Neutrophil (primary cell): ENCODE data around the gene TEAD1.

Experiments used
- H3K27ac ChIP-seq: fragments of 200-600 bp; sonication (generic); 2 replicates; pipeline ENCODE4 v1.5.1; 2016; ENCODE audit warnings: mild to moderate bottlenecking, moderate library complexity
- H3K27me3 ChIP-seq: fragments of 200-600 bp; sonication (generic); 2 replicates; pipeline ENCODE4 v1.6.0; 2016; ENCODE audit warnings: mild to moderate bottlenecking
- H3K36me3 ChIP-seq: fragments of 200-600 bp; sonication (generic); 2 replicates; pipeline ENCODE4 v1.5.1; 2017
- H3K4me1 ChIP-seq, 2 experiments: fragments of 200-600 bp in 1 of 2; sonication (generic) in 1 of 2; 1 replicate in 1 of 2; 2 replicates in 1 of 2; pipeline versions ENCODE4 v1.5.1 to v1.6.1; 2013 to 2016; ENCODE audit warnings: low read depth in 1 of 2, low read length in 1 of 2, mild to moderate bottlenecking in 1 of 2, moderate library complexity in 1 of 2; ENCODE audit not compliant: control insufficient read depth in 1 of 2, insufficient read depth in 1 of 2
- H3K4me3 ChIP-seq, 2 experiments: fragments of 200-600 bp in 1 of 2; sonication (generic) in 1 of 2; 1 replicate in 1 of 2; 2 replicates in 1 of 2; pipeline ENCODE4 v1.5.1; 2013 to 2016; ENCODE audit warnings: low read depth in 1 of 2, low read length in 1 of 2, mild to moderate bottlenecking in 1 of 2, moderate library complexity in 1 of 2
- H3K9me3 ChIP-seq: fragments of 200-600 bp; sonication (generic); 2 replicates; pipeline ENCODE4 v1.5.1; 2016
- TF ChIP-seq, protein P1 (sequence below): fragments of 200-600 bp; sonication (generic); IDR thresholded peaks from 2 replicates; pipeline ENCODE4 v1.5.1; 2016; ENCODE audit warnings: antibody characterized with exemption

The TEAD1 gene

DNA sequence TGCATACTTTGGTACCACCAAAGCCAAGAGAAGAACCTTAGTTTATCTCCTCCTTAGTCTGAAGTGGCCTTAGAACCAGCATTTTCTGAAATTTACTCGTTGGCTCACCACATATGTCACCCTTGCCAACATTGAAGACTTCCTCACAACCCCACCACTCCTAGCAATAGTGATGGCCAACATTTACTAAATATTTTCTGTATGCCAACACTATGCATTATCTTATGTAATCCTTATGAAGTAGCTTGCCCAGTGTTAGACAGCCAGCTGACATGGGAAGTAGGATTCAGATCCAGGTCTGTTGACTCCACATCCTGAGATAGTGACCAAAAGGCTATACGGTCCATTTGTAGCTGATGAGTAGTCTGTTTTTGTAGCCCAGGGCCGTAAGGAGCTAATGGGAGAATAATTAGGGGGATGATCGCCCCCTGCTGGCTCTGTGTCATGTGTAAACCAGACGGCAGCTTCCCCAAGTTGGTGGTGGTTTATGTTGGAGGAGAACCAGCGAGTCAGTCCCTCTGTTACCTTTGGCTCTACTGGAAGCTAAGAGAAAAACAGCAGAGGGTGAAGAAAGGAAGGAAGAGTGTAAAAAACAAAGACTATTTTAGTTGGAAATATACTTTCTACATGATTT, 214.4 kb downstream of the TEAD1 start:
- no peak overlapping the region for H3K27ac ChIP-seq
- H3K9me3 ChIP-seq: no peaks in the 10 kb centered on the region
- no peaks in the 10 kb centered on the region for H3K4me1 ChIP-seq
- no peaks in the 10 kb centered on the region for H3K36me3 ChIP-seq
- H3K4me3 ChIP-seq: no peak overlapping the region
- H3K27me3 ChIP-seq: peaks cover 11% of the 10 kb centered on the region
- TF ChIP-seq, protein P1, sequence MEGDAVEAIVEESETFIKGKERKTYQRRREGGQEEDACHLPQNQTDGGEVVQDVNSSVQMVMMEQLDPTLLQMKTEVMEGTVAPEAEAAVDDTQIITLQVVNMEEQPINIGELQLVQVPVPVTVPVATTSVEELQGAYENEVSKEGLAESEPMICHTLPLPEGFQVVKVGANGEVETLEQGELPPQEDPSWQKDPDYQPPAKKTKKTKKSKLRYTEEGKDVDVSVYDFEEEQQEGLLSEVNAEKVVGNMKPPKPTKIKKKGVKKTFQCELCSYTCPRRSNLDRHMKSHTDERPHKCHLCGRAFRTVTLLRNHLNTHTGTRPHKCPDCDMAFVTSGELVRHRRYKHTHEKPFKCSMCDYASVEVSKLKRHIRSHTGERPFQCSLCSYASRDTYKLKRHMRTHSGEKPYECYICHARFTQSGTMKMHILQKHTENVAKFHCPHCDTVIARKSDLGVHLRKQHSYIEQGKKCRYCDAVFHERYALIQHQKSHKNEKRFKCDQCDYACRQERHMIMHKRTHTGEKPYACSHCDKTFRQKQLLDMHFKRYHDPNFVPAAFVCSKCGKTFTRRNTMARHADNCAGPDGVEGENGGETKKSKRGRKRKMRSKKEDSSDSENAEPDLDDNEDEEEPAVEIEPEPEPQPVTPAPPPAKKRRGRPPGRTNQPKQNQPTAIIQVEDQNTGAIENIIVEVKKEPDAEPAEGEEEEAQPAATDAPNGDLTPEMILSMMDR: no peak

GRCh38 chr11:12889243-12889642, 215.0 kb downstream of the TEAD1 start:
- TF ChIP-seq, protein P1: no peak
- Histone ChIP-seq H3K27me3 (peaks cover 11% of the 10 kb centered on the region), H3K36me3 (no peaks in the 10 kb centered on the region), H3K4me1 (no peaks in the 10 kb centered on the region), H3K27ac (no peak overlapping the region), H3K4me3 (no peak overlapping the region), H3K9me3 (no peaks in the 10 kb centered on the region)

DNA sequence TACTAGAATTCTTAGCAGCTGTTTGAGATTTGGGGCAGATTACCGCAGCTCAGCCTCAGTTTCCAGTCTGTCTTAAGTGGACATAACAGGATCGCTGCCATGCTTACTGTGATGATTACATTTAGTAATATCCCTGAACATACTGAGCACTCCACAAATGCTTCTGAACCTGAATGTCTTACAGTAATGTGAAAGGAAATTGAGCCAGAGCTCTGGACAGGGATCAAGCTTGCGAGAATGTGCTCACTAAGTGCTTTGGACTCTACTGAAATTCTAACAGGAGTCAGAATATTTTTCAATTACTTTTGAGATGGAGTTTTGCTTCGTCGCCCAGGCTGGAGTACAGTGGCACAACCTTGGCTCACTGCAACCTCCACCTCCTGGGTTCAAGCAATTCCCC, 216.3 kb downstream of the TEAD1 start:
- H3K9me3 ChIP-seq: no peaks in the 10 kb centered on the region
- H3K4me1 ChIP-seq: no peaks in the 10 kb centered on the region
- no peak overlapping the region for H3K4me3 ChIP-seq
- H3K36me3 ChIP-seq: no peaks in the 10 kb centered on the region
- no peak overlapping the region for H3K27ac ChIP-seq
- TF ChIP-seq, protein P1: no peak
- H3K27me3 ChIP-seq: peaks cover 11% of the 10 kb centered on the region

DNA sequence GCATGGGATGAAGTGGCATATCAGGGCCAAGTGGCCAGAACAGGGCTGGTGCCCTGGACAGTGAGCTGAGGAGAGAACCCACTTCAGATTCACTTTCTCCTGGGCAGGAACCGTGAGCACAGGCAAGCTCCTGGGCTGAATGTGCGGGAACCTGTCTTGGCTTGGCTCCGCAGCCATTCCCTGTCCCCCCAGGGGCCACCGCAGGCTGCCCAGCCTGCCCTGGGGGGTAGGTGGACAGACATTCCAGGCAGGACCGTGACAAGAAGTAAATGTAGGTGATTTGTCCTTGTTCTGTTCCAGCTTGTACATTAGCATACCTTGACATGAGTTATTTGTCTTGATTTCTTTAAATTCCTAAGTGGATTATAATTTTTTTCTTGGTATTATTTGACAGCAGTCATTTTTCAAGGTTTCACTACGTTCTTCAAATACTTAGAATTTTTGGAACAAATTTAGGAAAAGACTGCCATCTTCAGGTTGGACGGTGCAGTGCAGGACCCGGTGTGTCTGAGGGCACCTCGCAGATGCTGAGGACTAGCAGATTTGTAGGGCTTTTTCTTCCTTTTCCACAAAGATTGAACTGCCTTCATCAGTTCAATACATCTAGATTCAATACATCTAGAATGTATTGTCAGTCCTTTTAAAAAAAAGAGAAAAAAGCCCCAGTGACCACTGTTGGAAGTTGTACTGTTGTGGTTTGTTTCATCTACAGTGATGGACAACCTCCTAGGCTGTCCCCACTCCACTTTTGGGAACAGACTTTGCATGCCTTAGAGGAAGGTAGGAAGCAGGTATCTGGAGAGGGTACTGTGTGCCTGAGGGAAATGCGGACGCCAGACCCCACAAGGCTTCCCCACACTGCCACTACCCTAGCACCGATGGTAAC, 219.8 kb downstream of the TEAD1 start:
- Histone ChIP-seq H3K36me3 (no peaks in the 10 kb centered on the region), H3K4me1 (no peaks in the 10 kb centered on the region), H3K9me3 (no peaks in the 10 kb centered on the region), H3K27ac (no peak overlapping the region), H3K4me3 (no peak overlapping the region), H3K27me3 (peaks cover 14% of the 10 kb centered on the region)
- TF ChIP-seq, protein P1: no peak

DNA sequence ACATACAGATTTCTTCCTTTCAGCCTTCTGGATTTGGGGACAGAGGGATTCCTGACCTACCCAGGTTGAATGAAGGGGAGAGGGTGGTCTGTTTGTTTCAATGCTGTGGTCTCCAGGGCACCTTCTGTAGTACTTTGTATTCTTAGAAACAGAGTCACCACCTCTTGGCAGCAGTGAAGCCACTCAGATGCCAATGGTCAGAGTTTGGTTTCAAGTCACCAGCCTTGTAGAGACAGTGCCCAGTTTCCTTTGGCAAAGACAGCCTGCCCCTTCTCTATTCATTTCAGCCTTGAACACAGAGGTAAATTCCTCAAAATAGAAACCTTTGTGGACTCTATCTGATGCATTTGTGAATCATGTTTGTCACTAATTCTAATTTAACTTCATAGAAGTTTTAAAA, 223.2 kb downstream of the TEAD1 start:
- no peaks in the 10 kb centered on the region for H3K9me3 ChIP-seq

More for the DNA sequence above, 223.2 kb downstream of the TEAD1 start:
- peaks cover 7% of the 10 kb centered on the region for H3K27me3 ChIP-seq
- no peaks in the 10 kb centered on the region for H3K4me1 ChIP-seq
- H3K4me3 ChIP-seq: no peak overlapping the region
- H3K36me3 ChIP-seq: no peaks in the 10 kb centered on the region
- TF ChIP-seq, protein P1: no peak
- H3K27ac ChIP-seq: no peak overlapping the region
